Thymus (tissue), 11 donors: Measurements from ENCODE around the gene TNFSF8. TPM values are rescaled to one million over a fixed set of nuclear protein-coding genes. Genes with fewer than 3 reads are reported as not detected.

Experiments used
- DNase-seq, 9 donors: peaks; one replicate each; pipeline ENCODE4 v3.0.0-alpha.2; 2013; ENCODE audit warnings: low spot score in 9 of 9, low read depth in 6 of 9, missing footprints in 1 of 9
- H3K27ac ChIP-seq, 2 donors: one replicate each; pipeline ENCODE4 v1.5.1; 2013; ENCODE audit warnings: control low read depth in 1 of 2, low read depth in 1 of 2, low read length in 1 of 2, mild to moderate bottlenecking in 1 of 2, moderate library complexity in 1 of 2
- H3K27me3 ChIP-seq, 2 donors: one replicate each; pipeline ENCODE4 v1.5.1; 2013; ENCODE audit warnings: low read length in 1 of 2; ENCODE audit not compliant: control insufficient read depth in 2 of 2, insufficient read depth in 1 of 2
- H3K36me3 ChIP-seq, 2 donors: one replicate each; pipeline ENCODE4 v1.5.1; 2013; ENCODE audit warnings: low read length in 1 of 2, mild to moderate bottlenecking in 1 of 2, moderate library complexity in 1 of 2; ENCODE audit not compliant: control insufficient read depth in 2 of 2, insufficient read depth in 2 of 2
- H3K4me1 ChIP-seq, 2 donors: one replicate each; pipeline ENCODE4 v1.5.1; 2013; ENCODE audit warnings: low read length in 2 of 2; ENCODE audit not compliant: control insufficient read depth in 2 of 2, insufficient read depth in 2 of 2
- H3K4me3 ChIP-seq, 2 donors: one replicate each; pipeline ENCODE4 v1.5.1; 2013; ENCODE audit warnings: low read length in 2 of 2, control low read depth in 1 of 2, mild to moderate bottlenecking in 1 of 2
- H3K9me3 ChIP-seq, 2 donors: one replicate each; pipeline ENCODE4 v1.5.1; 2013; ENCODE audit warnings: low read length in 1 of 2, mild to moderate bottlenecking in 1 of 2; ENCODE audit not compliant: control insufficient read depth in 2 of 2, insufficient read depth in 1 of 2
- WGBS: extraction: QIAGEN DNeasy Blood & Tissue Kit; methylation state at CpG from one replicate; pipeline ENCODE4 v1.1.7; 2013; 5-methylcytosine and 5-hydroxymethylcytosine counted together
- polyA plus RNA-seq: library from polyadenylated mRNA; stranded (reverse); fragments of 200-250 nt; gene quantifications from one replicate; pipeline ENCODE4 v1.2.3, GENCODE V29; 2013
- total RNA-seq: library from RNA; stranded (reverse); fragments of 120-200 nt; gene quantifications from one replicate; pipeline ENCODE4 v1.2.4, GENCODE V29; 2013
- donor health status: healthy.

Gene TNFSF8
- total and polyA plus RNA-seq, 2 donors, result 14.7 to 82.1 TPM

GRCh38 chr9:114894609-114895433 lies 35.6 kb downstream of the TNFSF8 start:
- peaks cover 34 to 41% of the 10 kb centered on the region in 2 donors for H3K4me1 ChIP-seq
- H3K4me3 ChIP-seq, result no peak overlapping the region
- no peaks in the 10 kb centered on the region for H3K36me3 ChIP-seq
- WGBS, result 70% methylated on average over 7 of the region's 7 CpGs
- H3K27ac ChIP-seq, result no peak overlapping the region
- H3K9me3 ChIP-seq, result no peaks in the 10 kb centered on the region
- no peak for DNase-seq
- H3K27me3 ChIP-seq, result no peaks in the 10 kb centered on the region

- no peak for DNase-seq
- Histone ChIP-seq H3K36me3 (no peaks in the 10 kb centered on the region), H3K27ac (no peak overlapping the region), H3K4me1 (peaks cover 33 to 41% of the 10 kb centered on the region in 2 donors), H3K9me3 (no peaks in the 10 kb centered on the region), H3K27me3 (no peaks in the 10 kb centered on the region), H3K4me3 (no peak overlapping the region)
- 83% methylated on average over 3 of the region's 3 CpGs for WGBS
Measured at GRCh38 chr9:114894206-114894605, 36.2 kb downstream of the TNFSF8 start.

- WGBS, result 79% methylated on average over 4 of the region's 4 CpGs
- H3K27me3 ChIP-seq, result no peaks in the 10 kb centered on the region
- H3K4me3 ChIP-seq, result no peak overlapping the region
- peaks cover 33 to 42% of the 10 kb centered on the region in 2 donors for H3K4me1 ChIP-seq
- DNase-seq, result no peak
- H3K27ac ChIP-seq, result no peak overlapping the region
- no peaks in the 10 kb centered on the region for H3K36me3 ChIP-seq
- no peaks in the 10 kb centered on the region for H3K9me3 ChIP-seq
Measured at GRCh38 chr9:114893221-114894010, 37.0 kb downstream of the TNFSF8 start.

- 41% methylated on average over 3 of the region's 3 CpGs for WGBS
- Histone ChIP-seq H3K4me1 (peaks cover 21 to 25% of the 10 kb centered on the region in 2 donors), H3K36me3 (no peaks in the 10 kb centered on the region), H3K9me3 (no peaks in the 10 kb centered on the region), H3K4me3 (no peak overlapping the region), H3K27ac (no peak overlapping the region), H3K27me3 (no peaks in the 10 kb centered on the region)
- DNase-seq, result peak in 1 of 9 donors; percentile 50
Measured at GRCh38 chr9:114889802-114890224, 40.6 kb downstream of the TNFSF8 start.

- Histone ChIP-seq H3K27me3 (no peaks in the 10 kb centered on the region), H3K27ac (no peak overlapping the region), H3K4me1 (peaks cover 12 to 19% of the 10 kb centered on the region in 2 donors), H3K4me3 (no peak overlapping the region), H3K36me3 (no peaks in the 10 kb centered on the region), H3K9me3 (no peaks in the 10 kb centered on the region)
- WGBS, result 75% methylated on average over 4 of the region's 4 CpGs
- DNase-seq, result peak in 3 of 9 donors; percentile 35 to 69 (median 44)
Measured at GRCh38 chr9:114888607-114889006, 41.8 kb downstream of the TNFSF8 start.

- Histone ChIP-seq H3K27ac (no peak overlapping the region), H3K36me3 (no peaks in the 10 kb centered on the region), H3K4me1 (peaks cover 12 to 19% of the 10 kb centered on the region in 2 donors), H3K9me3 (no peaks in the 10 kb centered on the region), H3K27me3 (no peaks in the 10 kb centered on the region), H3K4me3 (no peak overlapping the region)
- WGBS, result 98% methylated on average over 2 of the region's 2 CpGs
- no peak for DNase-seq
Measured at GRCh38 chr9:114887963-114888362, 42.4 kb downstream of the TNFSF8 start.

- peaks cover 9 to 16% of the 10 kb centered on the region in 2 donors for H3K4me1 ChIP-seq
- no peak overlapping the region for H3K4me3 ChIP-seq
- no peaks in the 10 kb centered on the region for H3K36me3 ChIP-seq
- no peak overlapping the region for H3K27ac ChIP-seq
- H3K27me3 ChIP-seq, result no peaks in the 10 kb centered on the region
- DNase-seq, result no peak
- 92% methylated on average over 8 of the region's 8 CpGs for WGBS
- H3K9me3 ChIP-seq, result no peaks in the 10 kb centered on the region
Measured at GRCh38 chr9:114884787-114885452, 45.5 kb downstream of the TNFSF8 start.

GRCh38 chr9:114883709-114884108 lies 46.7 kb downstream of the TNFSF8 start:
- no peak for DNase-seq
- 91% methylated on average over 1 of the region's 1 CpG for WGBS
- Histone ChIP-seq H3K4me3 (no peak overlapping the region), H3K36me3 (no peaks in the 10 kb centered on the region), H3K9me3 (no peaks in the 10 kb centered on the region), H3K27me3 (no peaks in the 10 kb centered on the region), H3K4me1 (peaks cover 2 to 3% of the 10 kb centered on the region in 2 donors), H3K27ac (no peak overlapping the region)
